ENCODE results near the gene TOLLIP. TPM values are rescaled to one million over a fixed set of nuclear protein-coding genes. Genes with fewer than 3 reads are reported as not detected.

Gene TOLLIP
- polyA plus RNA-seq, 1 experiment: 38.3 TPM

GRCh38 chr11:1287928-1288327 lies 21.5 kb downstream of the TOLLIP start:
- no peaks in the 10 kb centered on the region for H3K27me3 ChIP-seq (ENCODE audit: control insufficient read depth, insufficient read depth, low read length)
- H3K36me3 ChIP-seq (ENCODE audit: control insufficient read depth, insufficient read depth, low read length): peaks cover 37% of the 10 kb centered on the region
- ChIA-PET CTCF (no interaction called here), POLR2A (no interaction called here)
- no peak for DNase-seq (ENCODE audit: low read depth)
- H3K4me3 ChIP-seq (ENCODE audit: low read depth, low read length): no peak overlapping the region
- TF ChIP-seq, protein P1, sequence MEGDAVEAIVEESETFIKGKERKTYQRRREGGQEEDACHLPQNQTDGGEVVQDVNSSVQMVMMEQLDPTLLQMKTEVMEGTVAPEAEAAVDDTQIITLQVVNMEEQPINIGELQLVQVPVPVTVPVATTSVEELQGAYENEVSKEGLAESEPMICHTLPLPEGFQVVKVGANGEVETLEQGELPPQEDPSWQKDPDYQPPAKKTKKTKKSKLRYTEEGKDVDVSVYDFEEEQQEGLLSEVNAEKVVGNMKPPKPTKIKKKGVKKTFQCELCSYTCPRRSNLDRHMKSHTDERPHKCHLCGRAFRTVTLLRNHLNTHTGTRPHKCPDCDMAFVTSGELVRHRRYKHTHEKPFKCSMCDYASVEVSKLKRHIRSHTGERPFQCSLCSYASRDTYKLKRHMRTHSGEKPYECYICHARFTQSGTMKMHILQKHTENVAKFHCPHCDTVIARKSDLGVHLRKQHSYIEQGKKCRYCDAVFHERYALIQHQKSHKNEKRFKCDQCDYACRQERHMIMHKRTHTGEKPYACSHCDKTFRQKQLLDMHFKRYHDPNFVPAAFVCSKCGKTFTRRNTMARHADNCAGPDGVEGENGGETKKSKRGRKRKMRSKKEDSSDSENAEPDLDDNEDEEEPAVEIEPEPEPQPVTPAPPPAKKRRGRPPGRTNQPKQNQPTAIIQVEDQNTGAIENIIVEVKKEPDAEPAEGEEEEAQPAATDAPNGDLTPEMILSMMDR (IDR thresholded peaks at IDR 0.05; ENCODE audit: insufficient read depth, low read depth, low read length): no peak

- TF ChIP-seq, protein P1 (IDR thresholded peaks at IDR 0.05; ENCODE audit: insufficient read depth, low read depth, low read length): no peak
These were observed 23.6 kb downstream of the TOLLIP start for GRCh38 chr11:1285876-1286275.

GRCh38 chr11:1285316-1285744 lies 24.1 kb downstream of the TOLLIP start:
- Histone ChIP-seq H3K36me3 (ENCODE audit: control insufficient read depth, insufficient read depth, low read length) (peaks cover 44% of the 10 kb centered on the region), H3K27me3 (ENCODE audit: control insufficient read depth, insufficient read depth, low read length) (no peaks in the 10 kb centered on the region), H3K4me3 (ENCODE audit: low read depth, low read length) (no peak overlapping the region)
- TF ChIP-seq, protein P1 (IDR thresholded peaks at IDR 0.05; ENCODE audit: insufficient read depth, low read depth, low read length): no peak
- CTCF ChIA-PET: no interaction called here
- POLR2A ChIA-PET: no interaction called here
- DNase-seq (ENCODE audit: low read depth): no peak

More at GRCh38 chr11:1285876-1286275, 23.6 kb downstream of the TOLLIP start:
- no peak for DNase-seq (ENCODE audit: low read depth)
- no peaks in the 10 kb centered on the region for H3K27me3 ChIP-seq (ENCODE audit: control insufficient read depth, insufficient read depth, low read length)
- CTCF ChIA-PET: no interaction called here
- H3K4me3 ChIP-seq (ENCODE audit: low read depth, low read length): no peak overlapping the region
- H3K36me3 ChIP-seq (ENCODE audit: control insufficient read depth, insufficient read depth, low read length): peaks cover 38% of the 10 kb centered on the region
- POLR2A ChIA-PET: no interaction called here

DNA sequence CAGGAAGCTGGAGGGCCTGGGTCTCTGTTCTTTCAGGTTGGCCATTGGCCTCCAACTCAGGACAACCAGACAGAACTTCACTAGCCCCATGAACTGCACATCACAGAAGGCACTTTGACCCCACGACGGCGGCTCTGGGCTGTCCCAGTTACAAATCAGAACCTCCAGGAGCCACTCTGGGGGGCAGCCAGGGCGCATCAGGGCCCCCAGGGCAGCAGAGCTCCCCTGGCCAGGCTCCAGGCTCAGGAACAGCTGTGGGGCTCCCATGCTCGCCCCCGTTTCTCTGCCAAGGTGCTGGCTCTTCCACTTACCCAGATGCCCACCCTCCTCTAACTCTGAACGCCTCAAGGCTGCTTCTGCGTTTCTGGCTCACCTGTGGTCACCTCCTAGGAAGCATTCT lies 25.5 kb downstream of the TOLLIP start:
- DNase-seq (ENCODE audit: low read depth): no peak
- TF ChIP-seq, protein P1 (IDR thresholded peaks at IDR 0.05; ENCODE audit: insufficient read depth, low read depth, low read length): no peak
- POLR2A ChIA-PET: no interaction called here
- H3K27me3 ChIP-seq (ENCODE audit: control insufficient read depth, insufficient read depth, low read length): no peaks in the 10 kb centered on the region
- CTCF ChIA-PET: no interaction called here
- H3K36me3 ChIP-seq (ENCODE audit: control insufficient read depth, insufficient read depth, low read length): peaks cover 38% of the 10 kb centered on the region
- no peak overlapping the region for H3K4me3 ChIP-seq (ENCODE audit: low read depth, low read length)

DNA sequence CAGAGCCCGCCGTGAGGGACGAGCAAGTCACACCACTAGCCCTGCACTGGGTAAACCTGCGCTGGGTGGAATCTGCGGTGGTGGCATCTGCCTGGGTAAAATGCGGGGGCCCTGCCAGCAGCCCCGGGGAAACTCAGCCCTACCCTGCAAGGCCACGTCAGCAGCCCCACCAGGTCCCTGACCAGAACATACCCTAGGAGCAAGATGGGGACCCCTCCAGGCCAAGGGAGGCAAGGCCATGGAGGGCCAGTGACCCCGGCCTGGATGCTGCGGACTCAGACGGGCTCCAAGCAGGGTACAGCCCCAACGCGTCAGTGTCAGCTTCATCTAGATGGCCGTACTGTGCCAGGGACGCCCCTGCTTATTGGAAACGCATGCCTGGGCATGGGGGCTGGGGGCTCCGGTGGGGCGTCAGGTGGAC lies 26.3 kb downstream of the TOLLIP start:
- ChIA-PET POLR2A (no interaction called here), CTCF (no interaction called here)
- DNase-seq (ENCODE audit: low read depth): no peak
- H3K27me3 ChIP-seq (ENCODE audit: control insufficient read depth, insufficient read depth, low read length): no peaks in the 10 kb centered on the region
- TF ChIP-seq, protein P1 (IDR thresholded peaks at IDR 0.05; ENCODE audit: insufficient read depth, low read depth, low read length): no peak
- H3K36me3 ChIP-seq (ENCODE audit: control insufficient read depth, insufficient read depth, low read length): peaks cover 31% of the 10 kb centered on the region
- H3K4me3 ChIP-seq (ENCODE audit: low read depth, low read length): no peak overlapping the region

Measured in BJ (cell line).